ENCODE data around the gene WNT9B.
A peak's percentile ranks its signal among the peaks of the same experiment; 100 is the strongest.

WNT9B gene

DNA sequence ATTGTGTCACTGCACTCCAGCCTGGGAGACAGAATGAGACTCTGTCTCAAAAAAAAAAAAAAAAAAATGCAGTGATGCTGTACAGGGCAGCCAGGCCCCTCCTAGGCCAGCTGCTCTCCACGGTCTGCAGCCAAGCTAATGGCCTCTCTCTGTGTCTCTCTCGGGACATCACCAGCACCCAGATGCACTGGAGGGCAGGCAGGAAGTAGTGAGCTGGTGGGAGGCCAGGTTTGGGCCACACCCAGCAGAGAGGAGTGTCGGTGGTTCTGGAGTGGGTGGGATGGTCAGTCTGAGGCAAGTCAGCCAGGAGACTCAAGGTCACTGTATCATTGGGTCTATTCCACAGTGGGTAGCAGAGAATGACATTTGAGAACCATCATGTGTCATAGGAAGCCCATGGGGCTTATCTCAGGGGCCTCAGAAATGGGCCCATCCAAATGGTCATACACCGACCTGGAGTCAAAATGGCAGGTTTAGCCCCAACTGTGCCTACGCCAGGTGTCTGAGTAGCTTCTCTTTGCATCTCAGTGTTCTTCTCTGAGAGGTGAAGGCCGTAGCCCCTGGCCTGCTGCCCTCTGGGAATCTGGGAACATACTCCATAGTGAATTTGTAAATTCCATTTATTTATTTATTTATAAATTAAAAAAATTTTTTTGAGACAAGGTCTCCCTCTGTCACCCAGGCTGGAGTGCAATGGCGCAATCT lies 22.7 kb downstream of the WNT9B start:
- no peak for DNase-seq (ENCODE audit: low read depth)
- no peak overlapping the region for H3K4me3 ChIP-seq (ENCODE audit: low read depth, low read length)
- TF ChIP-seq CTCF (conservative IDR thresholded peaks at IDR 0.05; ENCODE audit: low read depth, low read length), result no peak

DNA sequence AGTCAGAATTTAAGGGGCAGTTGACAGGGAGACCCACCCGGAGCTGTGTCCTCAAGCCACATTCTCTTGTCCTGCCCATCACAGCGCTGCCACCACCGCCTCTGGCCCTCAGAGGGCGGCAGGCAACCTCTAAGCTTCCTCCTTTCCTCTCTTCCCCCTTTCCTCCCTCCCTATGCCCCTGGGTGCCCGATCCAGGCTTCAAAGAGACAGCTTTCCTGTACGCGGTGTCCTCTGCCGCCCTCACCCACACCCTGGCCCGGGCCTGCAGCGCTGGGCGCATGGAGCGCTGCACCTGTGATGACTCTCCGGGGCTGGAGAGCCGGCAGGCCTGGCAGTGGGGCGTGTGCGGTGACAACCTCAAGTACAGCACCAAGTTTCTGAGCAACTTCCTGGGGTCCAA lies 23.5 kb downstream of the WNT9B start:
- no peak overlapping the region for H3K4me3 ChIP-seq (ENCODE audit: low read depth, low read length)

GRCh38 chr17:46875849-46876352 lies 24.5 kb downstream of the WNT9B start:
- no peak for DNase-seq (ENCODE audit: low read depth)
- no peak overlapping the region for H3K4me3 ChIP-seq (ENCODE audit: low read depth, low read length)
- no peak for TF ChIP-seq CTCF (conservative IDR thresholded peaks at IDR 0.05; ENCODE audit: low read depth, low read length)

More for the DNA sequence above, 23.5 kb downstream of the WNT9B start:
- DNase-seq (ENCODE audit: low read depth), result no peak
- no peak for TF ChIP-seq CTCF (conservative IDR thresholded peaks at IDR 0.05; ENCODE audit: low read depth, low read length)

DNA sequence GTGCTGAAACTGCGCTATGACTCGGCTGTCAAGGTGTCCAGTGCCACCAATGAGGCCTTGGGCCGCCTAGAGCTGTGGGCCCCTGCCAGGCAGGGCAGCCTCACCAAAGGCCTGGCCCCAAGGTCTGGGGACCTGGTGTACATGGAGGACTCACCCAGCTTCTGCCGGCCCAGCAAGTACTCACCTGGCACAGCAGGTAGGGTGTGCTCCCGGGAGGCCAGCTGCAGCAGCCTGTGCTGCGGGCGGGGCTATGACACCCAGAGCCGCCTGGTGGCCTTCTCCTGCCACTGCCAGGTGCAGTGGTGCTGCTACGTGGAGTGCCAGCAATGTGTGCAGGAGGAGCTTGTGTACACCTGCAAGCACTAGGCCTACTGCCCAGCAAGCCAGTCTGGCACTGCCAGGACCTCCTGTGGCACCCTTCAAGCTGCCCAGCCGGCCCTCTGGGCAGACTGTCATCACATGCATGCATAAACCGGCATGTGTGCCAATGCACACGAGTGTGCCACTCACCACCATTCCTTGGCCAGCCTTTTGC lies 25.0 kb downstream of the WNT9B start:
- TF ChIP-seq CTCF (conservative IDR thresholded peaks at IDR 0.05; ENCODE audit: low read depth, low read length), result peak; percentile 24
- no peak for DNase-seq (ENCODE audit: low read depth)
- no peak overlapping the region for H3K4me3 ChIP-seq (ENCODE audit: low read depth, low read length)

DNA sequence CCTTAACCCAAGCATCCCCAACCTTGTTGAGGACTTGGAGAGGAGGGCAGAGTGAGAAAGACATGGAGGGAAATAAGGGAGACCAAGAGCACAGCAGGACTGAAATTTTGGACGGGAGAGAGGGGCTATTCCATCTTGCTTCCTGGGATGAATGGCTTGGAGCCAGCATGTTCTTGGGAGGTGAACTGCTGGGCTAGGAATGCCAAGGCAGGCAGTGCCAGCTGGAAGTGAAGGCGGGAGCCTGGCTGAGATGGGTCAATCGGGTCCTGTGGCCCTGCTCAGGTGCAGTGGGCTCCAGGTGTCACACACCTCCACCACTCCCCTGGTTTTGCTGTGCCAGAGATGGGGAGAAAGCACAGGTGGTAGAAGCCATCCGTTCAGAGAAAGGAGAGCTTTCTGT lies 25.5 kb downstream of the WNT9B start:
- DNase-seq (ENCODE audit: low read depth), result no peak
- TF ChIP-seq CTCF (conservative IDR thresholded peaks at IDR 0.05; ENCODE audit: low read depth, low read length), result no peak
- H3K4me3 ChIP-seq (ENCODE audit: low read depth, low read length), result no peak overlapping the region

DNA sequence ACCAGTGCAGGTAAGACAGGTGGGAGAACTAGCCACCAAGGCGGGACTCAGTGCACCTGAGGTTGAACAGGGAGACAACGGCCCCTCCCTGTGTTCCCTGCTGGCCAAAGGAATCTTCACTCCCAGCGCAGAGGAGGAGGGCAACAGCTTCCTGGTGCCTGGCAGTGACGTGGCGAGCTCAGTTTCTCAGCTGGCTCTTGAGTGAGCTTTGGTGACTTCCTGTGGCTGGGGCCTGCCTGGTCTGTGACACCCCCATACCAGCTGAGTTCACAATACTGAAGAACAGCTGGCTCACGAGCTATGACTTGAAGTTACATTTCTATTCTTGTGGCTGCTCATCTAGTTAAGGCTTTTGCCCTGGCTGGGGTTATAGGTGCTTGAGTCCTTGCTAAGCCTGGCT lies 26.1 kb downstream of the WNT9B start:
- no peak overlapping the region for H3K4me3 ChIP-seq (ENCODE audit: low read depth, low read length)
- no peak for TF ChIP-seq CTCF (conservative IDR thresholded peaks at IDR 0.05; ENCODE audit: low read depth, low read length)
- DNase-seq (ENCODE audit: low read depth), result no peak

DNA sequence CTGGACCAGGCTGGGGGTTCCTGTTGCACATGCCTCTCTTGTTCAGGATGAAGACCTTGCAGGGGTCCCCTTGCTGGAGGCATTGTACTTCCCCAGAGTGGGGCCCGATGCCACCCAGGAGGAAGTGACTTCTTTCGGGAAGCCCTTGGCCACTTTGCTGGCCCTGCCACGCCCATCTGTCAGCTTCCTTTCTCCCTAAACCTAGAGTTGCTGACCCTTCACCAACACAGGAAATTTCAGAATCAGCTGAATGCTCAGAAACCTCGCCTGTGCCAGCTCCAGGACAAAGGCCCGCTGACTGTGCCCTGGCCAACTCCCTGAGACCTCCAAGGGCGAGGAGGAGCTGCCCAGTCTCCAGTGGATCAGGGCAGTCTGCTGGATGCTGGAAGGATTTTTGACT lies 26.7 kb downstream of the WNT9B start:
- no peak for TF ChIP-seq CTCF (conservative IDR thresholded peaks at IDR 0.05; ENCODE audit: low read depth, low read length)
- H3K4me3 ChIP-seq (ENCODE audit: low read depth, low read length), result no peak overlapping the region
- no peak for DNase-seq (ENCODE audit: low read depth)

Measured in choroid plexus epithelial cell (primary cell).